Right atrium auricular region (tissue), 2 donors: Measurements from ENCODE around the gene RIPOR2. TPM values are rescaled to one million over a fixed set of nuclear protein-coding genes. Genes with fewer than 3 reads are reported as not detected.

Experiments used
- DNase-seq: peaks from one replicate; pipeline ENCODE4 v3.0.0-alpha.2; 2019; ENCODE audit warnings: low spot score
- H3K27ac ChIP-seq, 2 donors: fragments of 200-600 bp; sonication (generic); 1 replicate in 1 of 2; 2 replicates in 1 of 2; pipeline ENCODE4 v1.5.1; 2016 to 2019
- H3K27me3 ChIP-seq, 2 donors: fragments of 200-600 bp; sonication (generic); one replicate each; pipeline versions ENCODE4 v1.5.1 to v1.6.0; 2017 to 2019
- H3K36me3 ChIP-seq: fragments of 200-600 bp; sonication (generic); one replicate; pipeline ENCODE4 v1.5.1; 2016
- H3K4me1 ChIP-seq, 2 donors: fragments of 200-600 bp; sonication (generic); one replicate each; pipeline versions ENCODE4 v1.5.1 to v1.6.0; 2017 to 2019
- H3K4me3 ChIP-seq, 2 donors: fragments of 200-600 bp; sonication (generic); 1 replicate in 1 of 2; 2 replicates in 1 of 2; pipeline ENCODE4 v1.5.1; 2017 to 2019; ENCODE audit warnings: mild to moderate bottlenecking in 1 of 2, moderate library complexity in 1 of 2
- H3K9me3 ChIP-seq, 2 donors: fragments of 200-600 bp; sonication (generic); one replicate each; pipeline ENCODE4 v1.5.1; 2019
- CTCF ChIP-seq, 2 donors: fragments of 200-600 bp; sonication (generic); IDR thresholded peaks; one replicate each; pipeline ENCODE4 v1.5.1; 2019; ENCODE audit warnings: antibody characterized with exemption in 2 of 2
- total RNA-seq, 2 donors: library from RNA; depleted of rRNA; stranded (reverse); fragments of >200 nt; gene quantifications; one replicate each; pipeline ENCODE4 v1.1.0, GENCODE V29; 2016

The RIPOR2 gene
- total RNA-seq, 2 donors from 2014 or later, result 2.4 to 7.3 TPM

GRCh38 chr6:24844061-24844460, 91.7 kb downstream of the RIPOR2 start:
- H3K36me3 ChIP-seq, result no peaks in the 10 kb centered on the region
- no peak for TF ChIP-seq CTCF (IDR thresholded peaks at IDR 0.05)
- no peaks in the 10 kb centered on the region for H3K27me3 ChIP-seq
- no peaks in the 10 kb centered on the region for H3K4me1 ChIP-seq
- H3K9me3 ChIP-seq, result no peaks in the 10 kb centered on the region
- no peak for DNase-seq
- no peak overlapping the region for H3K27ac ChIP-seq
- H3K4me3 ChIP-seq, result no peak overlapping the region

- H3K27ac ChIP-seq, result no peak overlapping the region
- no peaks in the 10 kb centered on the region for H3K36me3 ChIP-seq
- H3K27me3 ChIP-seq, result no peaks in the 10 kb centered on the region
- DNase-seq, result no peak
- TF ChIP-seq CTCF (IDR thresholded peaks at IDR 0.05), result no peak
- H3K4me1 ChIP-seq, result no peaks in the 10 kb centered on the region
- H3K9me3 ChIP-seq, result no peaks in the 10 kb centered on the region
- no peak overlapping the region for H3K4me3 ChIP-seq
These were observed 95.6 kb downstream of the RIPOR2 start for GRCh38 chr6:24840187-24840586.

GRCh38 chr6:24838994-24839393, 96.8 kb downstream of the RIPOR2 start:
- Histone ChIP-seq H3K27ac (no peak overlapping the region), H3K4me3 (no peak overlapping the region), H3K27me3 (no peaks in the 10 kb centered on the region), H3K4me1 (no peaks in the 10 kb centered on the region), H3K9me3 (no peaks in the 10 kb centered on the region), H3K36me3 (no peaks in the 10 kb centered on the region)
- no peak for TF ChIP-seq CTCF (IDR thresholded peaks at IDR 0.05)
- no peak for DNase-seq

GRCh38 chr6:24838081-24838480, 97.7 kb downstream of the RIPOR2 start:
- no peak for TF ChIP-seq CTCF (IDR thresholded peaks at IDR 0.05)
- no peaks in the 10 kb centered on the region for H3K9me3 ChIP-seq
- no peak overlapping the region for H3K4me3 ChIP-seq
- DNase-seq, result no peak
- H3K27ac ChIP-seq, result no peak overlapping the region
- no peaks in the 10 kb centered on the region for H3K36me3 ChIP-seq
- H3K4me1 ChIP-seq, result no peaks in the 10 kb centered on the region
- no peaks in the 10 kb centered on the region for H3K27me3 ChIP-seq

- Histone ChIP-seq H3K4me3 (no peak overlapping the region), H3K27ac (peak overlapping the region in 1 of 2 donors; percentile 32), H3K27me3 (no peaks in the 10 kb centered on the region), H3K9me3 (no peaks in the 10 kb centered on the region), H3K36me3 (no peaks in the 10 kb centered on the region), H3K4me1 (no peaks in the 10 kb centered on the region)
- DNase-seq, result no peak
- TF ChIP-seq CTCF (IDR thresholded peaks at IDR 0.05), result no peak
These were observed 99.7 kb downstream of the RIPOR2 start for GRCh38 chr6:24836109-24836508.

- no peak for TF ChIP-seq CTCF (IDR thresholded peaks at IDR 0.05)
- Histone ChIP-seq H3K27me3 (no peaks in the 10 kb centered on the region), H3K9me3 (no peaks in the 10 kb centered on the region), H3K27ac (no peak overlapping the region), H3K4me1 (no peaks in the 10 kb centered on the region), H3K4me3 (no peak overlapping the region), H3K36me3 (no peaks in the 10 kb centered on the region)
- DNase-seq, result no peak
These were observed 101.9 kb downstream of the RIPOR2 start for GRCh38 chr6:24833711-24834386.
